ENCODE measurements around the gene GLUL.

DNA sequence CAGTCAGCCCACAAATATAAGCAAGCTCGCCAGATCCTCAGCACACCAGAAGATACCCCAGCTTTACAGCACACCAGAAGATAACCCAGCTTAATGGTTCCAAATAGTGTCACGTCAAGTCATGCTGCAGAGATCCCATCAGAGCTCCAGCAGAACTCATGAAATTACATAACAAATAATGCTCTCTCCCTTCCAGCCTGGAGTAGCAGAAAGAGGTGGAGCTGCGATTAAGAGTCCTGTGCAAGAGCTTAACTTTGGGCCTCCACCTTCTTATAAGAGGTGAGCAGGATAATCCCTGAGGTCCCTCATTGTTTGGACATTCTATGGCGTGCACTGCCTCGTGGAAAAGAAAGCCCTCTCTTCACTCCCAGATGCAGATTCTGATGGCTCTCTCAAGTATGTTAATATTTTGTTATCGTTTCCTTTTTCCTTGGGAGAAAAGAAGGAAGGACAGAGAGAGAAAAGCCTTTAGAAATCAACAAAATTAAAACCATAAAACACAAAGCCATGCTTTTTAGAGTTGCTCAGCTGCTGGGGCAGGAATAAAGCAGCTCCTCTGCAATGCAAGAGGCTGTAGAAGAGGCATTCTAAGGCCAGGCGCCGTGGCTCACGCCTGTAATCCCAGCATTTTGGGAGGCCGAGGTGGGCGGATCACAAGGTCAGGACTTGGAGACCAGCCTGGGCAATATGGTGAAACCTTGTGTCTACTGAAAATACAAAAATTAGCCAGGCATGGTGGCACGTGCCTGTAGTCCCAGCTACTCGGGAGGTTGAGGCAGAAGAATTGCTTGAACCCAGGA is 59.1 kb downstream of the GLUL start:
- TF ChIP-seq CTCF (conservative IDR thresholded peaks at IDR 0.05; ENCODE audit: low read length) (no peak), EZH2phosphoT487 (IDR thresholded peaks at IDR 0.05; ENCODE audit: borderline replicate concordance) (no peak)

All from Loucy (cell line).